ENCODE measurements around the gene KCTD10.

Gene KCTD10

GRCh38 chr12:109482894-109483293 lies 5.8 kb upstream of the KCTD10 start:
- no peak overlapping the region for H3K9ac ChIP-seq (ENCODE audit: low read length)
- H3K27ac ChIP-seq (ENCODE audit: low read depth, low read length): no peak overlapping the region
- no peak overlapping the region for H4K12ac ChIP-seq (ENCODE audit: low read depth, low read length)
- H4K8ac ChIP-seq (ENCODE audit: low read depth, low read length): no peak overlapping the region
- H3K4ac ChIP-seq (ENCODE audit: low read depth, low read length): no peak overlapping the region
- H3K14ac ChIP-seq (ENCODE audit: low read length): no peak overlapping the region
- no peak overlapping the region for H3K23ac ChIP-seq (ENCODE audit: low read length)
- H2BK12ac ChIP-seq (ENCODE audit: low read length): no peak overlapping the region
- peaks cover 23 to 37% of the 10 kb centered on the region in 2 experiments for H3K36me3 ChIP-seq (ENCODE audit: control insufficient read depth in 1 of 2, insufficient read depth in 2 of 2, low read length in 2 of 2)
- H3K9me3 ChIP-seq (ENCODE audit: insufficient read depth, low read depth, low read length): no peaks in the 10 kb centered on the region
- no peaks in the 10 kb centered on the region for H3K27me3 ChIP-seq (ENCODE audit: insufficient read depth, low read length)
- H2AFZ ChIP-seq (ENCODE audit: insufficient read depth, low read length, poor library complexity): no peak overlapping the region
- WGBS (ENCODE audit: extremely low coverage, insufficient coverage, insufficient read length): no CpG with 5 or more reads among the region's 2 CpGs
- no peak overlapping the region for H3K4me2 ChIP-seq (ENCODE audit: low read length)
- no peak overlapping the region for H3K18ac ChIP-seq (ENCODE audit: low read length)
- peaks cover 1% of the 10 kb centered on the region for H3K79me2 ChIP-seq (ENCODE audit: control insufficient read depth, insufficient read depth, low read length, poor library complexity)
- no peak overlapping the region for H2AK5ac ChIP-seq (ENCODE audit: low read length)
- H3K79me1 ChIP-seq (ENCODE audit: low read length): peaks cover under 1% of the 10 kb centered on the region
- H3K4me3 ChIP-seq (ENCODE audit: low read depth, low read length): no peak overlapping the region
- no peak overlapping the region for H2BK5ac ChIP-seq (ENCODE audit: low read depth, low read length, poor library complexity)
- no peak overlapping the region for H4K91ac ChIP-seq (ENCODE audit: low read depth, low read length)
- H3K4me1 ChIP-seq (ENCODE audit: control insufficient read depth in 1 of 2, insufficient read depth in 2 of 2, low read length in 2 of 2): peaks cover 4% of the 10 kb centered on the region in 2 experiments
- H2BK120ac ChIP-seq (ENCODE audit: insufficient read depth, low read length, poor library complexity): no peak overlapping the region
- DNase-seq: no peak

- H2AFZ ChIP-seq (ENCODE audit: insufficient read depth, low read length, poor library complexity): no peak overlapping the region
- no peak overlapping the region for H4K8ac ChIP-seq (ENCODE audit: low read depth, low read length)
- H3K4me2 ChIP-seq (ENCODE audit: low read length): no peak overlapping the region
- no peak overlapping the region for H4K12ac ChIP-seq (ENCODE audit: low read depth, low read length)
- no peak overlapping the region for H2BK5ac ChIP-seq (ENCODE audit: low read depth, low read length, poor library complexity)
- peaks cover 21 to 33% of the 10 kb centered on the region in 2 experiments for H3K36me3 ChIP-seq (ENCODE audit: control insufficient read depth in 1 of 2, insufficient read depth in 2 of 2, low read length in 2 of 2)
- no peak overlapping the region for H2AK5ac ChIP-seq (ENCODE audit: low read length)
- H4K91ac ChIP-seq (ENCODE audit: low read depth, low read length): no peak overlapping the region
- peaks cover 4% of the 10 kb centered on the region in 2 experiments for H3K4me1 ChIP-seq (ENCODE audit: control insufficient read depth in 1 of 2, insufficient read depth in 2 of 2, low read length in 2 of 2)
- H3K79me1 ChIP-seq (ENCODE audit: low read length): peaks cover 5% of the 10 kb centered on the region
- no peak overlapping the region for H3K14ac ChIP-seq (ENCODE audit: low read length)
- no peaks in the 10 kb centered on the region for H3K9me3 ChIP-seq (ENCODE audit: insufficient read depth, low read depth, low read length)
- no peak overlapping the region for H3K18ac ChIP-seq (ENCODE audit: low read length)
- H3K4ac ChIP-seq (ENCODE audit: low read depth, low read length): no peak overlapping the region
- no peaks in the 10 kb centered on the region for H3K27me3 ChIP-seq (ENCODE audit: insufficient read depth, low read length)
- DNase-seq: no peak
- H3K27ac ChIP-seq (ENCODE audit: low read depth, low read length): no peak overlapping the region
- H3K4me3 ChIP-seq (ENCODE audit: low read depth, low read length): no peak overlapping the region
- peaks cover 5% of the 10 kb centered on the region for H3K79me2 ChIP-seq (ENCODE audit: control insufficient read depth, insufficient read depth, low read length, poor library complexity)
- no peak overlapping the region for H3K9ac ChIP-seq (ENCODE audit: low read length)
- no CpG with 5 or more reads among the region's 2 CpGs for whole genome bisulfite sequencing (ENCODE audit: extremely low coverage, insufficient coverage, insufficient read length)
- no peak overlapping the region for H2BK12ac ChIP-seq (ENCODE audit: low read length)
- no peak overlapping the region for H3K23ac ChIP-seq (ENCODE audit: low read length)
- no peak overlapping the region for H2BK120ac ChIP-seq (ENCODE audit: insufficient read depth, low read length, poor library complexity)
Observed at GRCh38 chr12:109482491-109482890, 5.4 kb upstream of the KCTD10 start.

GRCh38 chr12:109481863-109482262 lies 4.8 kb upstream of the KCTD10 start:
- Histone ChIP-seq H3K4me3 (ENCODE audit: low read depth, low read length) (no peak overlapping the region), H3K4me1 (ENCODE audit: control insufficient read depth in 1 of 2, insufficient read depth in 2 of 2, low read length in 2 of 2) (peaks cover 4% of the 10 kb centered on the region in 2 experiments), H4K91ac (ENCODE audit: low read depth, low read length) (no peak overlapping the region), H3K4me2 (ENCODE audit: low read length) (no peak overlapping the region), H2BK120ac (ENCODE audit: insufficient read depth, low read length, poor library complexity) (no peak overlapping the region), H3K9me3 (ENCODE audit: insufficient read depth, low read depth, low read length) (no peaks in the 10 kb centered on the region), H2AK5ac (ENCODE audit: low read length) (no peak overlapping the region), H2AFZ (ENCODE audit: insufficient read depth, low read length, poor library complexity) (no peak overlapping the region), H3K14ac (ENCODE audit: low read length) (no peak overlapping the region), H3K36me3 (ENCODE audit: control insufficient read depth in 1 of 2, insufficient read depth in 2 of 2, low read length in 2 of 2) (peaks cover 15 to 26% of the 10 kb centered on the region in 2 experiments), H3K18ac (ENCODE audit: low read length) (no peak overlapping the region), H2BK5ac (ENCODE audit: low read depth, low read length, poor library complexity) (no peak overlapping the region), H3K23ac (ENCODE audit: low read length) (no peak overlapping the region), H3K27ac (ENCODE audit: low read depth, low read length) (no peak overlapping the region), H3K4ac (ENCODE audit: low read depth, low read length) (no peak overlapping the region), H3K79me2 (ENCODE audit: control insufficient read depth, insufficient read depth, low read length, poor library complexity) (peaks cover 10% of the 10 kb centered on the region), H2BK12ac (ENCODE audit: low read length) (no peak overlapping the region), H3K27me3 (ENCODE audit: insufficient read depth, low read length) (no peaks in the 10 kb centered on the region), H3K79me1 (ENCODE audit: low read length) (peaks cover 9% of the 10 kb centered on the region), H3K9ac (ENCODE audit: low read length) (no peak overlapping the region), H4K8ac (ENCODE audit: low read depth, low read length) (no peak overlapping the region), H4K12ac (ENCODE audit: low read depth, low read length) (no peak overlapping the region)
- no CpG with 5 or more reads among the region's 1 CpG for WGBS (ENCODE audit: extremely low coverage, insufficient coverage, insufficient read length)
- DNase-seq: no peak

- DNase-seq: no peak
- no peak overlapping the region for H2BK120ac ChIP-seq (ENCODE audit: insufficient read depth, low read length, poor library complexity)
- H3K9ac ChIP-seq (ENCODE audit: low read length): no peak overlapping the region
- H3K4me3 ChIP-seq (ENCODE audit: low read depth, low read length): no peak overlapping the region
- no peak overlapping the region for H2AFZ ChIP-seq (ENCODE audit: insufficient read depth, low read length, poor library complexity)
- H2AK5ac ChIP-seq (ENCODE audit: low read length): no peak overlapping the region
- H4K8ac ChIP-seq (ENCODE audit: low read depth, low read length): no peak overlapping the region
- no peak overlapping the region for H3K18ac ChIP-seq (ENCODE audit: low read length)
- no CpG with 5 or more reads among the region's 4 CpGs for WGBS (ENCODE audit: extremely low coverage, insufficient coverage, insufficient read length)
- H3K14ac ChIP-seq (ENCODE audit: low read length): no peak overlapping the region
- H4K12ac ChIP-seq (ENCODE audit: low read depth, low read length): no peak overlapping the region
- H3K79me2 ChIP-seq (ENCODE audit: control insufficient read depth, insufficient read depth, low read length, poor library complexity): peaks cover 21% of the 10 kb centered on the region
- H3K4me1 ChIP-seq (ENCODE audit: control insufficient read depth in 1 of 2, insufficient read depth in 2 of 2, low read length in 2 of 2): peaks cover 10% of the 10 kb centered on the region in 2 experiments
- H3K36me3 ChIP-seq (ENCODE audit: control insufficient read depth in 1 of 2, insufficient read depth in 2 of 2, low read length in 2 of 2): peaks cover 13 to 14% of the 10 kb centered on the region in 2 experiments
- no peak overlapping the region for H3K4ac ChIP-seq (ENCODE audit: low read depth, low read length)
- no peak overlapping the region for H4K91ac ChIP-seq (ENCODE audit: low read depth, low read length)
- peaks cover 17% of the 10 kb centered on the region for H3K79me1 ChIP-seq (ENCODE audit: low read length)
- H3K27me3 ChIP-seq (ENCODE audit: insufficient read depth, low read length): no peaks in the 10 kb centered on the region
- no peak overlapping the region for H2BK5ac ChIP-seq (ENCODE audit: low read depth, low read length, poor library complexity)
- no peak overlapping the region for H2BK12ac ChIP-seq (ENCODE audit: low read length)
- no peak overlapping the region for H3K23ac ChIP-seq (ENCODE audit: low read length)
- no peak overlapping the region for H3K27ac ChIP-seq (ENCODE audit: low read depth, low read length)
- no peaks in the 10 kb centered on the region for H3K9me3 ChIP-seq (ENCODE audit: insufficient read depth, low read depth, low read length)
- no peak overlapping the region for H3K4me2 ChIP-seq (ENCODE audit: low read length)
Observed at GRCh38 chr12:109480356-109480755, 3.3 kb upstream of the KCTD10 start.

All from trophoblast cell (in vitro differentiated cells and primary cell).